ENCODE data around the gene BACH2.

GRCh38 chr6:89989742-89990141 is 306.9 kb downstream of the BACH2 start:
- no peak for TF ChIP-seq POLR2A (IDR thresholded peaks at IDR 0.05; ENCODE audit: low read depth)
- no peak for TF ChIP-seq CTCF (IDR thresholded peaks at IDR 0.05)
- peak in 1 of 2 donors; percentile 45 for TF ChIP-seq POLR2AphosphoS5 (IDR thresholded peaks at IDR 0.05)
